AG08395 (cell line): ENCODE results near the gene EMC1.
"Not testable (repeated sequence)": the region's sequence is repeated elsewhere in the genome, so short reads cannot be mapped to it uniquely, and the experiment has no call there.

Experiments used
- DNase-seq: peaks from one replicate; pipeline ENCODE4 v3.0.0; 2012; ENCODE audit warnings: mixed read lengths, low spot score

Gene EMC1

DNA sequence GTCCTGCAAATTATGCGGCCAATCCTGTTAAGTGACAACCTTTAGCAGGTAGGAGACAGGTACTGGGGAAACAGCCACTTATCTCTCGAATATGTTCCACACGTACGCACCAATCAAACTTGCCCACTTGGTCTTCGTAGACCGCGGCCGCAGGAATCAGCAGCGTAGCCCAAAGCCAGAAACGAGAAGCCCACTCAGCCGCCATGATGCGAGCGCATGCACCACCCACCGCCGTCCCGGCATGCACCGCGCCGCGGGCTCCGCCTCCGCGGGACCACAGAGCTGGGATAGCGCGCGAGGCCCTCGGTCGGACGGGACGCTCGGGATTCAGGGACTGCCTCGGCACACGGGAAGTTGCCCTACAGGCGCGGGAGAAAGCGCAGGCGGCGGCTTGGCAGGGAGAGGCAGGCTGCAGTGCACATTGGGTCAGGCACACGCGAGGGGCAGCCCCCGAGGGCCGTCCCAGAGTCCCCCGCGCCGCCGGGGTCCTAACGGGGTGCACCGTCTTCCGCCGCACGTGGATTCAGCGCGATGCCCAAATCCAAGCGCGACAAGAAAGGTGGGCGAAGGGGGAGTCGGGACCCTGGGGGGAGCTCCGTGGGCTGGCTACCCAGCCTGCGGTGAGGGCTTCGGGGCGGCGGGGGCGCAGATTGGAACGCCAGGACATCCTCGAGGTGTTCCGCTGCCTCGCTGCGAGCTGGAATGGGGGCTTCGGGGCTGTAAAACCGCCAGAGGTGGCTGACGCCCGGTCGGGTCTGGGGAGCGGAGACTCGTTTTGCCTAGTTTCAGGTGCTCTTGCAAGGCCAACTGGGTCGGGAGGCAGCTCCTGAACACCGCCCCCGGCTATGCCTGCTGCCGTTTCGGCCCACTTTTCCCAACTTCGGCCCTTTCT lies at the start of gene EMC1, which contains the start of gene MRTO4:
TSS of gene EMC1 (minus strand) at position 220 of the 892 bp plus-strand sequence. CDS start at position 205, 15 bp downstream.
TSS of gene MRTO4 (plus strand) at position 501 of the 892 bp plus-strand sequence. CDS start at position 532, 31 bp downstream.
- peak; percentile 94 for DNase-seq

DNA sequence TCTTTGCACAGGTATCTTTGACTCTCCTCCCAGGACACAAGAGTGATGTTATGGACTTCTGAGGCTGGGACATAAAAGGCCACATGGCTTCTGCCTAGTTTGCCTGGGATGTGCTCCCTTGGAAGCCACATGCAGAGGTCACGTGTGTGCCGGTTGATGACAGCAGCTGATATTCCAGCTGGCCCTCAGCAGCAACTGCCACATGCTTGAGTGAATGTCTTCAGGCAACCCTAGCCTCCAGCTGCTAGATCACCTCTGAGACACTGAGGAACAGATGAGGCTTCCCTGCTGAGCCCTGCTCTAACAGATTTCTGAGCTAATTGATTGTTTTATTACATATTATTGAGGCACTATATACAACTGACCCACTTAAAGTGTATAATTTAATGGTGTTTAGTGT lies 48.9 kb upstream of the EMC1 start:
- DNase-seq = no peak

DNA sequence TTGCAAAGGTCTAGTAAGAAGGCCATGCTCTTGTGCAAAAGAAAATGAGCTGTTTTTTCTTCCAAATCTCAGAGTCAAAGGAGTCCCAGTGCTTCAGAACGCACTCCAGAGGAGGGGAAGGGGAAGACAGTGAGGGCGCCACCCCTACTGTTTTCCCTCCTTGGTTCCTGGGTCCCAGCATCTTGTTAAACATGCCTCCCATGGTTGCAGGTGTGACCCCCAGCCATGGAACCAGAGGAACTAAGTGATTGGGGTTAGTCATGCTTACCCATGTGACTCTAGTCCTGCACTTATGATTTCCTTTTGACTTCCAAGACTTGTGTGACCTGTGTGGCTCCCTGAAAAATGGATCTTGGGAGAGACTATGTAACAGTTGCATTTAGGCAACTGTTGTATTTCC lies 43.3 kb upstream of the EMC1 start:
- no peak for DNase-seq

DNA sequence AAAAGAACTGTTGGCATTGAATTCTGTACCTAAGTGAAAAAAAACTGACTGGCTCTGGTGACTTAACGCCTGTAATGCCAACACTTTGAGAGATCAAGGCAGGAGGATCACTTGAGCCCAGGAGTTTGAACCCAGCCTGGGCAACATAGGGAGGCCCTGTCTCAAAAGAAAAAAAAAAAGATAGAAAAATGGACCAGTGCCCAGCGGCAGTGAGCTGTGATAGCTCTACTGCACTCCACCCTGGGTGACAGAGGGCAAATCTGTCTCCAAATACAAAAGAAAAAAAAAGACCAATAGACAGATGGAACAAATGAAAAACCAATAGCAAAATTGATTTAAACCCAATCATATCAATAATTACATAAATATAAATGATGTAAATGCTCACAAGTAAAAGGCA lies 37.9 kb upstream of the EMC1 start:
- no peak for DNase-seq

DNA sequence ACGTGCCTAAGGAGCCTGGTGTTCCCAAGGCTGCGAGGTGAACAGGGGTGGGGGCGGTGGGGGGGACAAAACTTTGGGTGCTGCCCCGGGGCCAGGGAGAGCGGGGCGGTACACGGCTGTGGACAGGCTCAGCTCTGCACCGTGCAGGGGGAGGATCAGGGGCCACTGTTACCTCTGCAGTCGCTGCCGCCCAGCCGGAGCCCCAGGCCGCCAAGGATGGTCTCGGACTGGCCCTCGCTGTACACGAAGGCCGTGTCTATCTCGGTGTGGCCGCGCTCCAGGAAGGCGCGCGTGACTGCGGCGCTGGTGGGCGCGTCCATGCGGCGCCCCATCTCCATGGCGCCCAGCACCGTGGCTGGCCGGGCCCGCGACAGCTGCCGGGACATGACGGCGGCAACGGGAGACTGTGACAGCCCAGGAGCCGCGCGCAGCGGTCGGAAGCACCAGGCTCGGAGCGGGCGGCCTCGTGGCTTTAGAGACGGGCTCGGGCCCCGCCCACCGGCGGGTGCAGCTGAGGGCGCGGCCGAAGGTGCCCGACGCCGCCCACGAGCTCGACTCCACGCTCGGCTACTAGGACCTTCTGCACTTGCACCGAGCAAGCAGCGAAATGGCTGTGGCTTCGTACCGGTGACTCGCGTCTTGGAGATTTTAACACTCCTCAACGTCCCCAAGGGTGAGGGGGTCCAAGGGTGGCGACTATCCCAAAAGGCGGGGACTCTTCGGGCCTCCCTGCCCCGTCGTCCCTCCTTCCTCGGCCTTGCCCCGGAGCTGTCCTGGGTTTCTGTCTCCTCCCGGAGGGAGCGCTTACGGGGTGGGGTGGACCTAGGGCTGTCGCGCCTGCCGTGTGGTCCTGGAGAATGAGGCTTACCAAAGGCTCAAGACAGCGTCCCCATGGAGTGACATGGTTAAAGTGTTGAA lies 37.3 kb upstream of the EMC1 start, which contains the start of gene AKR7A3:
TSS of gene AKR7A3 (minus strand) at position 447 of the 918 bp plus-strand sequence. CDS start at position 386, 61 bp downstream.
- peak; percentile 63 for DNase-seq

DNA sequence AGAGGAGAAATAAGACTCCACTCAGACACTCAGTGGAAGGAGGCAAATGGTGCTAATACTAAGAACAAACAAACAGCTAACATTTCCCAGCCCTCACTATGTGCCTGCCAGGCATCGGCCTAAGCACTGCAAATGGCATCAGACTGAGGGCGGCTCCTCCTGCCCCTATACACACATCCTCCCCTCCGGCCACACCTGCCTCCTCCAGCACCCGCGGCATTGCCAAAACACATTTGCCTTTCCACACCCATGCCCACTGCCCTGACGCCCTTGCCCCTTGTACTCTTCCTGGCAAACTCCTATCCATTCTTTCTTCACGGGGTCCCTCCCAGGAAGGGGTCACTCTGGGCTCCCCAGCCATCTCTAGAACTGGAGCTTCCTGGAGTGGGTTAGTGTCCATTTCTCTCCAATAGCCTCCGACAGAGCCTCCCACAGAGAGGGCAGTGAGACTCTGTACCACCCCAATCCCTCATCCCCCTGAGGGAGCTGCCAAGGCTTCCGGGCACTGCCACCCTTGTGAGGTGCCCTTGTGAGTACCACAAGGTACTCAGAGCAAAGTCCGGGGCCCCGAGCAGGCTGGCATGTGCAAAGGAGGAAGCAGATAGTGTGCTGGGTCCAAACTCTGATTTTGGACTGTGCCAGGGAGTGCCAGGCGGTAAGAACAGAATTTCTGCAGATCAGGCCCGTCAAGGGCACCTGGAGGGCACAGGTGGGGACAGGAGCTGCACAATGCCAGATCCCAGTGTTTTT lies 36.3 kb upstream of the EMC1 start:
- DNase-seq = no peak

DNA sequence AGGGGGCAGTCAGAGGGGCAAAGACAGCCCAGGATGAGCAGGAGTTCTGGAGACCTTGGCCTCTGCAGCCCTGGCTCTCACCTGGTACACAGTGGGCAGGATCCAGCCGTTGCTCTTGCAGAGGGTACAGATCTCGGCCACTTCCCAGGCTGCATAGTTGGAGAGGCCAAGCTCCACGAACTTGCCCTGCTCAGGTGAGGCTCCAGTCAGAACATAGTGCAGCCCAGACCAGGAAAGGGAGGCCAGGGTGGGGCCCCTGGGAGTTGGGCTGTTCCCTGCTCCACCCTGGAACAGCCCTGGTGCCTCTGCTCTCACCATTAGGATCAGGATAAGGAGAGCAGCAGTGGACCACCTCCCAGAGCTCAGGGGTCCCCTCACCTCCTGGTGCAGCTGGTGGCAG lies 34.5 kb upstream of the EMC1 start:
- not testable (repeated sequence) for DNase-seq

DNA sequence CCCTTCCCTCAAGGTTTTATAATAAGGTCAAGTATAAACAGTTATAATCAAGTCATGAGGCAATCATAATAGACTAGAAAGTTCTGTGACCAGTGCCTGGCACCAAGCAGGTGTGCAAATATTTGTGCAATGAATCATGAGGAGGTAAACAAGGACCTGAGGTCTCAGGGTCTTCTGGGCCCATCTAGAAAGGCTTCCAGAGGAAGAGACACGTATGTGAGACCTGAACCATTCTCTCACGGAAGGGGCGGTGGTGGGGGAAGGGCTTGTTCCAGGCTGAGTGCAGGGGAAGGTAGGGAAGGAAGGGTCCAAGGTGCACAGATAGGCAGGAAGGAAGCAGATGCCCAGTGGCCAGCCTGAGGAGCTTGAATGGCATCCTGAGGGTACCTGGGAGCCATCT lies 34.0 kb upstream of the EMC1 start:
- not testable (repeated sequence) for DNase-seq

DNA sequence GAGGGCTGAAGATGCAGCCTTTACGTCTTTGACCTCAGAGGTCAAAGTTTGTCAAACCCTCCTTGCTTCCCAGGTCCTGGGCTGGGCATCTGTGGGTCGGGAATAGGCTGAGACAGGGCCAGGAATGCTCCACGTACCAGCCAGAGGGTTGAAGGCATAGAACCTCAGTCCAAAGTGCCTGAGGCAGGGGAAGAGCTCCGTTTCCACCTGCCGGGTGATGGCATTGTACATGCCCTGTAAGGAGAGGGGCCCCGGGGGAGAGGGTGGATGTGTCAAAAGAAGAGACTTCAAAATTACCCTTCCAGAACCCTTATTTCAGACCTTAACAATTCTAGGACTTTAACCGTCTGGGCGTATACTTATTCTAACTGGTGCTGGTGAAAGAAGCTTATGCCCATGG lies 33.6 kb upstream of the EMC1 start:
- DNase-seq = no peak

DNA sequence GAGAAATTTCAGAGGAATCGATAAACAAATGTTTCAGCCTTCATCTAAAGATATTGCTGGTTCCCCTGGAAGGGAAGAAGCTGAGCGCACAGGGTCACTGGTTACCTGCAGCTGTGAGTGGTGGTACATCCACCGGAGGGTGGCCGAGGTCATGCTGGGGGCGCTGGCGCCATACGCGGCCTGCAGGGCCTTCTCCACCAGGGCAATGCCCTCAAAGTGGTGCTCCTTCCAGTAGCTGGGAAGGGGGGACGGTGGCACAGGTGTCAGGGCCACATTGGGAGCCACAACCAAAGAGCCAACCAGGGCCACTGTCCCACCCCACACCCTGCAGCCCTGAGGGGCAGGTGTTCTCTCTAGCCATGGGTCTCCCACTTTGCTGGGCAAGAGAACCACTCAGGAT lies 32.6 kb upstream of the EMC1 start:
- no peak for DNase-seq

DNA sequence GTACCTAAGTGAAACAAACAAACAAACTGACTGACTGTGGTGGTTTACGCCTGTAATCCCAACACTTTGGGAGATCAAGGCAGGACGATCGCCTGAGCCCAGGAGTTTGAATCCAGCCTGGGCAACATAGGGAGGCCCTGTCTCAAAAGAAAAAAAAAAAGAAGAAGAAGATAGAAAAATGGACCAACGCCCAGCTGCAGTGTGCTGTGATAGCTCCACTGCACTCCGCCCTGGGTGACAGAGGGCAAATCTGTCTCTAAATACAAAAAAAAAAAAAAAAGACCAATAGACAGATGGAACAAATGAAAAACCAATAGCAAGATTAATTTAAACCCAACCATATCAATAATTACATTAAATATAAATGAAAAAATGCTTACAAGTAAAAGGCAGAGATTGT lies 23.3 kb upstream of the EMC1 start:
- DNase-seq = no peak

DNA sequence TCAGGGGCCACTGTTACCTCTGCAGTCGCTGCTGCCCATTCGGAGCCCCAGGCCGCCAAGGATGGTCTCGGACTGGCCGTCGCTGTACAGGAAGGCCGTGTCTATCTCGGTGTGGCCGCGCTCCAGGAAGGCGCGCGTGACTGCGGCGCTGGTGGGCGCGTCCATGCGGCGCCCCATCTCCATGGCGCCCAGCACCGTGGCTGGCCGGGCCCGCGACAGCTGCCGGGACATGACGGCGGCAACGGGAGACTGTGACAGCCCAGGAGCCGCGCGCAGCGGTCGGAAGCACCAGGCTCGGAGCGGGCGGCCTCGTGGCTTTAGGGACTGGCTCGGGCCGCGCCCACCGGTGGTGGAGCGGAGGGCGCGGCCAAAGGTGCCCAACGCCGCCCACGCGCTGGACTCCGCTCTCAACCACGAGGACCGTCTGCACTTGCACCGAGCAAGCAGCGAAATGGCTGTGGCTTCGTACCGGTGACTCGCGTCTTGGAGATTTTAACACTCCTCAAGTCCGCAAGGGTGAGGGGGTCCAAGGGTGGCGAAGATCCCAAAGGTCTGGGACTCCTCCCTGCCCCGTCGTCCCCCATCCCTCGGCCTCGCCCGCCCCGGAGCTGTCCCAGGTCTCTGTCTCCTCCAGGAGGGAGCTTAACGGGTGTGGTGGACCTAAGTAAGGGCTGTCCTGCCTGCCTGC lies 22.7 kb upstream of the EMC1 start:
- not testable (repeated sequence) for DNase-seq

DNA sequence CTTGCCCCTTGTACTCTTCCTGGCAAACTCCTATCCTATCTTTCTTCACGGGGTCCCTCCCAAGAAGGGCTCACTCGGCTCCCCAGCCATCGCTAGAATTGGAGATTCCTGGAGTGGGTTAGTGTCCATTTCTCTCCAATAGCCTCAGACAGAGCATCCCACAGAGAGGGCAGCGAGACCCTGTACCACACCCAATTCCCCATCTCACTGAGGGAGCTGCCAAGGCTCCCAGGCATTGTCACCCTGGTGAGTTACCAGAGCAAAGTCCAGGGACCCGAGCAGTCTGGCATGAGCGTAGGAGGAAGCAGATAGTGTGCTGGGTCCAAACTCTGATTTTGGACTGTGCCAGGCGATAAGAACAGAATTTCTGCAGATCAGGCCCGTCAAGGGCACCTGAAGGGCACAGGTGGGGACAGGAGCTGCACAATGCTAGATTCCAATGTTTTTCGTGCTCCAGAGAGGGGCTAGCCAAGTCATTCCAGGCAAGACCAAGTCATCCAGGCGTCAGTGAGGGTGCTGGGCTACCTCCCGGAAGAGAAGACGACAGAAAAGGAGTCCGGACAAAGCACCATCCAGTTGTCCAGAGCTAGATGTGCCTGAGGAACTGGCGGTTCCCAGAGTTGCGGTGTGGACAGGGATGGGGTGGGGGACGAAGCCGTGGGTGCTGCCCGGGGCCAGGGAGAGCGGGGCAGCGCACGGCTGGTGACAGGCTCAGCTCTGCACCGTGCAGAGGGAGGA lies 22.0 kb upstream of the EMC1 start:
- DNase-seq = no peak

DNA sequence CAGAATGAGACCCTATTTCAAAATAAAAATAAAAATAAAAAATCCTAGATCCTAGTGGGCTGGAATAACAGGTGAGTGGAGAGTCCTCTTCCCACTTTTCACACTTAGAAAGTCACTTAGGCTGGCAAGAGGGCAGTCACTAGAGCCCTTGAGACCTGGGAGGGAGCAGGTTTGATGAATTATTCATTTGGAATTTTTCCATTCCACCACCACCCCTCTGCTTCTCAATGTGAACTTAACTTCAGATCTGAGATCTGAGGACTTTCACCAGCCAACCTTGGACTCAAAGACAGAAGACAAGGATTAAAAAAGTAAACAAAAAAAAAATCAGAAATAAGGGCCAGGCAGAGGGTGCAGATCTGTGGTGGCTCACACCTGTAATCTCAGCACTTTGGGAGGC lies 20.7 kb upstream of the EMC1 start:
- no peak for DNase-seq

DNA sequence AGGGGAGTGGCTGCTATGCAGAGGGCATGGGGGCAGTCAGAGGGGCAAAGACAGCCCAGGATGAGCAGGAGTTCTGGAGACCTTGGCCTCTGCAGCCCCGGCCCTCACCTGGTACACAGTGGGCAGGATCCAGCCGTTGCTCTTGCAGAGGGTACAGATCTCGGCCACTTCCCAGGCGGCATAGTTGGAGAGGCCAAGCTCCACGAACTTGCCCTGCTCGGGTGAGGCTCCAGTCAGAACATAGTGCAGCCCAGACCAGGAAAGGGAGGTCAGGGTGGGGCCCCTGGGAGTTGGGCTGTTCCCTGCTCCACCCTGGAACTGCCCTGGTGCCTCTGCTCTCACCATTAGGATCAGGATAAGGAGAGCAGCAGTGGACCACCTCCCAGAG lies 19.0 kb upstream of the EMC1 start:
- DNase-seq = not testable (repeated sequence)

DNA sequence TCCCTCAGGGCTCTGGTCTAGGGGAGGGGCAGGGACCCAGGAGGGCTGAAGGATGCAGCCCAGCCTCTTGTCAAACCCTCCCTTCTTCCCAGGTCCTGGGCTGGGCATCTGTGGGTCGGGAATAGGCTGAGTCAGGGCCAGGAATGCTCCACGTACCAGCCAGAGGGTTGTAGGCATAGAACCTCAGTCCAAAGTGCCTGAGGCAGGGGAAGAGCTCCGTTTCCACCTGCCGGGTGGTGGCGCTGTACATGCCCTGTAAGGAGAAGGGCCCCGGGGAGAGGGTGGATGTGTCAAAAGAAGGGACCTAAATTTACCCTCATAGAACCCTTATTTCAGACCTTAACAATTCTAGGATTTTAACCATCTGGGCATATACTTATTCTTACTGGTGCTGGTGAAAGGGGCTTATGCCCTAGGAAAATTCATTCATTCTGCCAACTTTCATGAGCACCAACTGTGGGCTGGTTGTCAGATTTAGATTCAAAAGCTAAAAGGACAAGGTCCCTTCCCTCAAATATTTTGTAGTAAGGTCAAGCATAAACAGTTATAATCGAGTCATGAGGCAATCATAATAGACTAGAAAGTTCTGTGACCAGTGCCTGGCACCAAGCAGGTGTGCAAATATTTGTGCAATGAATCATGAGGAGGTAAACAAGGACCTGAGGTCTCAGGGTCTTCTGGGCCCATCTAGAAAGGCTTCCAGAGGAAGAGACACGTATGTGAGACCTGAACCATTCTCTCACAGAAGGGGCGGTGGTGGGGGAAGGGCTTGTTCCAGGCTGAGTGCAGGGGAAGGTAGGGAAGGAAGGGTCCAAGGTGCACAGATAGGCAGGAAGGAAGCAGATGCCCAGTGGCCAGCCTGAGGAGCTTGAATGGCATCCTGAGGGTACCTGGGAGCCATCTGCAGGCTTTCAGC lies 18.4 kb upstream of the EMC1 start:
- not testable (repeated sequence) for DNase-seq

DNA sequence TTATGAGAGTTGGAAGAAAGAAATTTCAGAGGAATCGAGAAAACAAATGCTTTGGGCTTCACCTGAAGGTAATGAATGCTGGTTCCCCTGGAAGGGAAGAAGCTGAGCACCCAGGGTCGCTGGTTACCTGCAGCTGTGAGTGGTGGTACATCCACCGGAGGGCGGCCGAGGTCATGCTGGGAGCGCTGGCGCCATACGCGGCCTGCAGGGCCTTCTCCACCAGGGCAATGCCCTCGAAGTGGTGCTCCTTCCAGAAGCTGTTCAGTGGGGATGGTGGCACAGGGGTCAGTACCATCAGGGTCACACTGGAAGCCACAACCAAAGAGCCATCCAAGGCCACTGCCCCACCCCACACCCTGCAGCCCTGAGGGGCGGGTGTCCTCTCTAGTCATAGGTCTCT lies 17.1 kb upstream of the EMC1 start:
- no peak for DNase-seq

DNA sequence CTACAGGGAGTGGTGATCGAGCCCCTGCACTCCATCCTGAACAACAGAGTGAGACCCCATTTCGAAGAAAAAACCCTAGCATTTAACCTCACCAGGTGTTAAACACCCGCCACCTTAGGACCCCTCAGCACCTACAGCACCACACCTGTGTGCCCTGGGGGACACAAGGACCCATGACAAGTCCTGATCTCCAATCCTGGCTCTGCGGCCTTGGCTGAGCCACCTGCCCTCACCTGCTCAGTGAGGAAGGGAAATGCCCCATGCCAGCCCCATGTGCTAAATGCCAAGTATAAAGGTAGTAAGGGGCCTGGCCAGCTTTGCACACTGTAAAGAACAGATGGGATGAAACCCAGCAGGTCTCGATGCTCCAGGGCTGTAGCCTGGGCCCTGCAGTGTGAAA lies 11.4 kb upstream of the EMC1 start:
- DNase-seq = no peak

DNA sequence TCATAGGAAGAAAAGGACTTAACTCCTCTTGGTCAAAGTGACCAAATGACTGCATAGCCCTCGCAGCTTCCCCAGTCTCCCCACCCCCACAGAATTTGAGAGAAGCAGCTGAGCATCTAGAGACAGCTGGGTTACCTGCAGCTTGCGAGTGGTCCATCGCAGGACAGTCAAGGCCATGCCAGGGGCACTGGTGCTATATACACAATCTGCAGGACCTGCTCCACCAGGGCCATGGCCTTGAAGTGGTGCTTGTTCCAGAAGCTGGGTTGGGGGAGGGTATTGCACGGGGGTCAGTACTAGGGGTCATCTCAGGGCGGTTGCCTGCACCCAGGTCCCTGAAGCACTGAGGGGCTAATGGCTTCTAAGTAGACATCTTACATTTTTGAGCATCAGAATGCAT lies 10.7 kb upstream of the EMC1 start:
- DNase-seq = no peak
